Lower leg skin (tissue), 3 donors: ENCODE data around the gene GGTA1.

ENCODE experiments used
- CTCF ChIP-seq, 3 donors: fragments of 450-650 bp; IDR thresholded peaks; one replicate each; pipeline ENCODE4 v1.5.1; 2016; ENCODE audit warnings: antibody characterized with exemption in 3 of 3, mild to moderate bottlenecking in 3 of 3, moderate library complexity in 2 of 3
- POLR2A ChIP-seq, 2 donors: fragments of 450-650 bp; IDR thresholded peaks; one replicate each; pipeline ENCODE4 v1.6.1; 2016 to 2017; ENCODE audit warnings: antibody characterized with exemption in 2 of 2, mild to moderate bottlenecking in 1 of 2, moderate library complexity in 1 of 2

GRCh38 chr9:121450241-121450640, 49.4 kb downstream of the GGTA1 start:
- no peak for TF ChIP-seq CTCF (IDR thresholded peaks at IDR 0.05)
- no peak for TF ChIP-seq POLR2A (IDR thresholded peaks at IDR 0.05)
